ENCODE results near the gene SND1.

SND1 gene

DNA sequence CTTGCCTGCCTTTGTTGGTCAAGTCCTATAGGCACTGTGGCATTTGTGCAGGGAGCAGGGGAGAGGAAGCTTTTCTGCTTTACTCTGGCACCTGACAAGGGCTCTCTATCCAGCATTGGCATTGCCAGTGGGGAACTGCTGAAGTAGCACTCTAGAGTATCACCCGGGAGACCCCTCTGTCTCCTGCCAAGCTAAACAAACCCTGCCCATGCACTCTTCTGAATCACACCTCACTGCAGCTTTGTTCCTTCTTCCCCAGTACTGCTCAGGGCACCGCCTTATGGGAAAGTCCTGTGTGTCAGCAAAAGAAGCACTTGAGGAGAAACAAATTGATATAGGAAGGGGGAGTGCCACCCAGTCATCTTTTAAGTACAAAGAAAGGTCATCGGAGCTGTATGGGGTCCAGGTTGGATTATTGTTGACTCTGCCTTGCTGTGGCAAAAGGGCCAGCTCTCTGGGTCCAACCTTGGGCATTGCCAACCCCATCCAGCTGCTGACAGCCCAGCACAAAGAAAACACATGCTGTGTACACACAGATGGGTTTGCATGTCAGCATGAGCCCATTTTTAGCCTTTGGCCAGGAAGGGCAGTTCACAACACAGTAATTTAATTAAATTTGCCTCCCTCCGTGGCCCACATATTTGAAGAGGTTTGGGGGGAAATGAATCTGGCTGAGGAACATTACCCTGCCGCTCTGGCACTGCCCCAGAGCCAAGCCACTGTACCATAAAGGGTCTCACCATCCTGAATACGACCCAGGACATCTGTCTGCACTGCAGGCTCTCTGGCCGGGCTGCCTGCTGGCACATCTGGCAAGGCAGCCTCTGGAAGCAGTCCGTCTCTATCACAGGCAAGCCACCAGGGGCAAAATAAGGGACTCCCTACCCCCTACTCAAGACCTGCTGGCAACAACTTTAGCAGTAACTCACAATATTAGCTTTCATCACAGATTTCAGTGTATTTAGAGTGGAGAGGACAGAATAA is 366.2 kb downstream of the SND1 start:
- no peaks in the 10 kb centered on the region for H3K27me3 ChIP-seq (ENCODE audit: control insufficient read depth in 1 of 2, insufficient read depth in 2 of 2, low read length in 2 of 2)
- no peak overlapping the region for H3K4me3 ChIP-seq (ENCODE audit: low read depth in 1 of 2, low read length in 2 of 2)
- H3K9me3 ChIP-seq (ENCODE audit: low read length), result no peaks in the 10 kb centered on the region
- no peaks in the 10 kb centered on the region for H3K4me1 ChIP-seq (ENCODE audit: insufficient read depth, low read length)
- H3K27ac ChIP-seq (ENCODE audit: low read depth, low read length), result no peak overlapping the region
- H3K9ac ChIP-seq (ENCODE audit: low read length), result no peak overlapping the region
- H3K36me3 ChIP-seq (ENCODE audit: insufficient read depth, low read length), result no peaks in the 10 kb centered on the region

GRCh38 chr7:128019288-128019687 is 367.3 kb downstream of the SND1 start:
- H3K27me3 ChIP-seq (ENCODE audit: control insufficient read depth in 1 of 2, insufficient read depth in 2 of 2, low read length in 2 of 2), result no peaks in the 10 kb centered on the region
- no peaks in the 10 kb centered on the region for H3K4me1 ChIP-seq (ENCODE audit: insufficient read depth, low read length)
- no peak overlapping the region for H3K27ac ChIP-seq (ENCODE audit: low read depth, low read length)
- no peaks in the 10 kb centered on the region for H3K36me3 ChIP-seq (ENCODE audit: insufficient read depth, low read length)
- no peak overlapping the region for H3K4me3 ChIP-seq (ENCODE audit: low read depth in 1 of 2, low read length in 2 of 2)
- no peaks in the 10 kb centered on the region for H3K9me3 ChIP-seq (ENCODE audit: low read length)
- H3K9ac ChIP-seq (ENCODE audit: low read length), result no peak overlapping the region

DNA sequence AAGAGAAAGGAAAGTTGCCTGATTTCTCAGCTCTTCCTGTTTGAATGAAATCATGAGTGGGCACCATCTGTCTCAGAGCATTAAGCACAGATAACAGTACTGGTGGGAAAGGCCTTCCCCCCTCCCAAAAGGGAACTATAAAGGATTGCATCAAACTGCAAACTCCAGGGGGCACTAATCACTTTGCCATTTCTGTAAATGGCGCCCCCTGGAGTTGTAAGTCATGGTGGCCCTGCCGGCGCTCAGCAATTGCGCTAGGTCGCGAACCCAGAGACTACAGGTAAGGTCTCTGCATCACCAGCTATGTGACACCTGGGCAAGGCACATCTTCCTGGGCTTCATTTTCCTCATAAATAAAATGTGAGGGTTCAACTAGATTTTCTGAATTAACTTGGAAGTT is 368.2 kb downstream of the SND1 start:
- no peaks in the 10 kb centered on the region for H3K36me3 ChIP-seq (ENCODE audit: insufficient read depth, low read length)
- H3K4me3 ChIP-seq (ENCODE audit: low read depth in 1 of 2, low read length in 2 of 2), result no peak overlapping the region
- H3K27ac ChIP-seq (ENCODE audit: low read depth, low read length), result no peak overlapping the region
- no peaks in the 10 kb centered on the region for H3K9me3 ChIP-seq (ENCODE audit: low read length)
- no peaks in the 10 kb centered on the region for H3K4me1 ChIP-seq (ENCODE audit: insufficient read depth, low read length)
- no peak overlapping the region for H3K9ac ChIP-seq (ENCODE audit: low read length)
- H3K27me3 ChIP-seq (ENCODE audit: control insufficient read depth in 1 of 2, insufficient read depth in 2 of 2, low read length in 2 of 2), result no peaks in the 10 kb centered on the region

GRCh38 chr7:128021366-128021765 is 369.4 kb downstream of the SND1 start:
- H3K4me3 ChIP-seq (ENCODE audit: low read depth in 1 of 2, low read length in 2 of 2), result no peak overlapping the region
- no peaks in the 10 kb centered on the region for H3K4me1 ChIP-seq (ENCODE audit: insufficient read depth, low read length)
- H3K27me3 ChIP-seq (ENCODE audit: control insufficient read depth in 1 of 2, insufficient read depth in 2 of 2, low read length in 2 of 2), result no peaks in the 10 kb centered on the region
- no peaks in the 10 kb centered on the region for H3K9me3 ChIP-seq (ENCODE audit: low read length)
- H3K9ac ChIP-seq (ENCODE audit: low read length), result no peak overlapping the region
- no peak overlapping the region for H3K27ac ChIP-seq (ENCODE audit: low read depth, low read length)
- no peaks in the 10 kb centered on the region for H3K36me3 ChIP-seq (ENCODE audit: insufficient read depth, low read length)

DNA sequence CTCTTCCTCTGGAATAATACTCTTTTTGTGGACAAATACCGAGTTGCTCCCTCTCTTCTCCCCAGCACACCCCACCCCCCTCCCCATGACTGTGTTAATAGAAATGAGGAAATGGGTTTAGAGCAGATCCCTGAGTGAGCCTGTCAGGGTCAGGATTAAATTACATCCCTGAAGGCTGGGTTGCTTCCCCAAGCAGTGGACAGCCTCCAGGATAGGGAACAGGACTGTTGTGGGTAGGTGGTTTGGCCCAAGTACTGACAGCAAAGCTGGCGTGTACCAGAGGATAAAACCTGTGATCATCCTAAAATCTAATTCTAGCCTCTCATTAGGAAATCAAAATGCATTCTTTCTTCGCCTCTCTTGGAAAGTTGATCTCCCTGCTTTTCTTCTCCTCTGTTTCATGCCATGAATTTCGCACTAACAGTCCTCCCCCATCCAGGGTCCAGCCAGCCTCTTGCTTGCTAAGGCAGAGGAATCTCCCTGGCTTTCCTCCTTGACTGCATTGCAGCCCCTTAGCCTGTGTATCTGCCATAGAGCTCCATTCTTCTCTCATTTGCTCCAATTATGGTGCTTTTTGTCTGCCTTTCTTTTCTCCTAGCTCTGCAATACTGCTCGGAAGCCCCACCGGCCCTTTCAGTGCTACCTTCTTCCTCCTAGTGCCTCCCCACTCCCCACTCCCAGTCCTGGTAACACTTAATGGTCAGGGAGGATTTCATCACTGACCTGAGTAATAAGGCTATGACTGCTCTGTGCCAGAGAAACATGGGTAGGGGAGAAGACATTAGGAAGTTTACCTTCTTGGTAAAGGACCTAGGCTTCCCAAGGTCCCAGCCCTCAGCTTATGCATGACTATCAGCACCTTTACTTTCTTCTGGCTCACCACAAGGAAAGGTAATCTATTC is 370.9 kb downstream of the SND1 start:
- no peak overlapping the region for H3K4me3 ChIP-seq (ENCODE audit: low read depth in 1 of 2, low read length in 2 of 2)
- H3K27ac ChIP-seq (ENCODE audit: low read depth, low read length), result no peak overlapping the region
- H3K27me3 ChIP-seq (ENCODE audit: control insufficient read depth in 1 of 2, insufficient read depth in 2 of 2, low read length in 2 of 2), result no peaks in the 10 kb centered on the region
- no peak overlapping the region for H3K9ac ChIP-seq (ENCODE audit: low read length)
- H3K9me3 ChIP-seq (ENCODE audit: low read length), result no peaks in the 10 kb centered on the region
- H3K4me1 ChIP-seq (ENCODE audit: insufficient read depth, low read length), result no peaks in the 10 kb centered on the region
- H3K36me3 ChIP-seq (ENCODE audit: insufficient read depth, low read length), result no peaks in the 10 kb centered on the region

- no peak overlapping the region for H3K27ac ChIP-seq (ENCODE audit: low read depth, low read length)
- H3K36me3 ChIP-seq (ENCODE audit: insufficient read depth, low read length), result no peaks in the 10 kb centered on the region
- no peaks in the 10 kb centered on the region for H3K9me3 ChIP-seq (ENCODE audit: low read length)
- H3K9ac ChIP-seq (ENCODE audit: low read length), result no peak overlapping the region
- H3K4me3 ChIP-seq (ENCODE audit: low read depth in 1 of 2, low read length in 2 of 2), result no peak overlapping the region
- H3K27me3 ChIP-seq (ENCODE audit: control insufficient read depth in 1 of 2, insufficient read depth in 2 of 2, low read length in 2 of 2), result no peaks in the 10 kb centered on the region
- no peaks in the 10 kb centered on the region for H3K4me1 ChIP-seq (ENCODE audit: insufficient read depth, low read length)
Measured at GRCh38 chr7:128024151-128024550, 372.2 kb downstream of the SND1 start.

DNA sequence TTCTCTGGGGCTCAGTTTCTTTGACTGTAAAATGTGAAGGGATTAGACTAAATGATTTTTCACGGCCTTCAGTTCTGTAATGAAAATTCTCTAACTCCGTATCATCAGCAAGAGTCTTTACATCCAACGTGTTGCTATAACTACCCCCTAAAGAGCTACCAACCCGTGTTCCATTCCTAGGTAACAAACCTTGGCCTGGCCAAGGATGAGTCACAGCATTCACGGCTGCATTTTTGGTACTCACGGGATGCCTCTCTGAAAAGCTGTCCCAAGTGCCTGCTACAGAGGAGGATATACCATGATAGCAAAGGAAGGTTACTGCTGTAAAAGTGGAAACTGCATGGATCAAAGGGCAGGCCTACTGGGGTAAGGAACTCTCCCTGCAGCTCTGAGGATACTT is 373.4 kb downstream of the SND1 start:
- Histone ChIP-seq H3K27ac (ENCODE audit: low read depth, low read length) (no peak overlapping the region), H3K4me1 (ENCODE audit: insufficient read depth, low read length) (no peaks in the 10 kb centered on the region), H3K9me3 (ENCODE audit: low read length) (no peaks in the 10 kb centered on the region), H3K36me3 (ENCODE audit: insufficient read depth, low read length) (no peaks in the 10 kb centered on the region), H3K4me3 (ENCODE audit: low read depth in 1 of 2, low read length in 2 of 2) (no peak overlapping the region), H3K9ac (ENCODE audit: low read length) (no peak overlapping the region), H3K27me3 (ENCODE audit: control insufficient read depth in 1 of 2, insufficient read depth in 2 of 2, low read length in 2 of 2) (peaks cover 0 to 2% of the 10 kb centered on the region in 2 donors)

GRCh38 chr7:128025819-128026218 is 373.8 kb downstream of the SND1 start:
- Histone ChIP-seq H3K4me1 (ENCODE audit: insufficient read depth, low read length) (no peaks in the 10 kb centered on the region), H3K9me3 (ENCODE audit: low read length) (no peaks in the 10 kb centered on the region), H3K27me3 (ENCODE audit: control insufficient read depth in 1 of 2, insufficient read depth in 2 of 2, low read length in 2 of 2) (peaks cover 0 to 5% of the 10 kb centered on the region in 2 donors), H3K27ac (ENCODE audit: low read depth, low read length) (no peak overlapping the region), H3K9ac (ENCODE audit: low read length) (no peak overlapping the region), H3K36me3 (ENCODE audit: insufficient read depth, low read length) (no peaks in the 10 kb centered on the region), H3K4me3 (ENCODE audit: low read depth in 1 of 2, low read length in 2 of 2) (no peak overlapping the region)

- Histone ChIP-seq H3K36me3 (ENCODE audit: insufficient read depth, low read length) (no peaks in the 10 kb centered on the region), H3K9ac (ENCODE audit: low read length) (no peak overlapping the region), H3K27me3 (ENCODE audit: control insufficient read depth in 1 of 2, insufficient read depth in 2 of 2, low read length in 2 of 2) (peaks cover 0 to 5% of the 10 kb centered on the region in 2 donors), H3K4me1 (ENCODE audit: insufficient read depth, low read length) (no peaks in the 10 kb centered on the region), H3K9me3 (ENCODE audit: low read length) (no peaks in the 10 kb centered on the region), H3K27ac (ENCODE audit: low read depth, low read length) (no peak overlapping the region), H3K4me3 (ENCODE audit: low read depth in 1 of 2, low read length in 2 of 2) (no peak overlapping the region)
Measured at GRCh38 chr7:128026551-128026950, 374.6 kb downstream of the SND1 start.

GRCh38 chr7:128027485-128027980 is 375.5 kb downstream of the SND1 start:
- no peaks in the 10 kb centered on the region for H3K36me3 ChIP-seq (ENCODE audit: insufficient read depth, low read length)
- no peak overlapping the region for H3K27ac ChIP-seq (ENCODE audit: low read depth, low read length)
- H3K9me3 ChIP-seq (ENCODE audit: low read length), result no peaks in the 10 kb centered on the region
- H3K9ac ChIP-seq (ENCODE audit: low read length), result no peak overlapping the region
- H3K27me3 ChIP-seq (ENCODE audit: control insufficient read depth in 1 of 2, insufficient read depth in 2 of 2, low read length in 2 of 2), result peaks cover 0 to 5% of the 10 kb centered on the region in 2 donors
- no peak overlapping the region for H3K4me3 ChIP-seq (ENCODE audit: low read depth in 1 of 2, low read length in 2 of 2)
- peaks cover under 1% of the 10 kb centered on the region for H3K4me1 ChIP-seq (ENCODE audit: insufficient read depth, low read length)

- H3K9ac ChIP-seq (ENCODE audit: low read length), result no peak overlapping the region
- H3K27me3 ChIP-seq (ENCODE audit: control insufficient read depth in 1 of 2, insufficient read depth in 2 of 2, low read length in 2 of 2), result peaks cover 0 to 12% of the 10 kb centered on the region in 2 donors
- H3K36me3 ChIP-seq (ENCODE audit: insufficient read depth, low read length), result no peaks in the 10 kb centered on the region
- H3K27ac ChIP-seq (ENCODE audit: low read depth, low read length), result no peak overlapping the region
- H3K9me3 ChIP-seq (ENCODE audit: low read length), result no peaks in the 10 kb centered on the region
- H3K4me3 ChIP-seq (ENCODE audit: low read depth in 1 of 2, low read length in 2 of 2), result no peak overlapping the region
- peaks cover 5% of the 10 kb centered on the region for H3K4me1 ChIP-seq (ENCODE audit: insufficient read depth, low read length)
Measured at GRCh38 chr7:128029405-128029995, 377.5 kb downstream of the SND1 start.

All from muscle layer of colon (tissue), 2 donors.